ENCODE data around the gene GALNT3.

GALNT3 gene

GRCh38 chr2:165772183-165772582 lies 21.9 kb downstream of the GALNT3 start:
- TF ChIP-seq CTCF (IDR thresholded peaks at IDR 0.05; ENCODE audit: control insufficient read depth, extremely low read depth, insufficient read depth) = no peak
- no peak overlapping the region for H3K4me3 ChIP-seq (ENCODE audit: low read depth, low read length)
- no peak for DNase-seq (ENCODE audit: low read depth)

- H3K4me3 ChIP-seq (ENCODE audit: low read depth, low read length) = no peak overlapping the region
- no peak for DNase-seq (ENCODE audit: low read depth)
- TF ChIP-seq CTCF (IDR thresholded peaks at IDR 0.05; ENCODE audit: control insufficient read depth, extremely low read depth, insufficient read depth) = no peak
Observed at GRCh38 chr2:165766326-165766927, 27.6 kb downstream of the GALNT3 start.

DNA sequence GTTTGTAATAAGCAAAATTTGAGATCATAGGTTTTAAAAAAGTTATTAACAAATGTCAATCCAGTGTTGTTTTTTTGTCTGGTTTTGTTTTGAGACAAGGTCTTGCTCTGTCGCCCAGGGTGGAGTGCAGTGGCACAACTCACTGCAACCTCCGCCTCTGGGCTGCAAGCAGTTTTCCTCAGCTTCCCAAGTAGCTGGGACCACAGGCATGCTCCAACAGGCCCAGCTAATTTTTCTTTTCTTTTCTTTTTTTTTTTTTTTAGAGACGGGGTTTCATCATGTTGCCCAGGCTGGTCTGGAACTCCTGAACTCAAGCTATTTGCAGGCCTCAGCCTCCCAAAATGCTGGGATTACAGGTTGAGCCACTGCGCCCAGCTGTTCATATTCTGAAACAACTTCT lies 31.3 kb downstream of the GALNT3 start:
- DNase-seq (ENCODE audit: low read depth) = no peak

GRCh38 chr2:165757906-165758675 lies 36.0 kb downstream of the GALNT3 start:
- TF ChIP-seq CTCF (IDR thresholded peaks at IDR 0.05; ENCODE audit: control insufficient read depth, extremely low read depth, insufficient read depth) = no peak
- H3K4me3 ChIP-seq (ENCODE audit: low read depth, low read length) = 0 out of 2 replicates have a peak overlapping the region, but pooled peaks have one; percentile 4
- DNase-seq (ENCODE audit: low read depth) = peak; percentile 65

More for the DNA sequence above, 31.3 kb downstream of the GALNT3 start:
- no peak overlapping the region for H3K4me3 ChIP-seq (ENCODE audit: low read depth, low read length)
- no peak for TF ChIP-seq CTCF (IDR thresholded peaks at IDR 0.05; ENCODE audit: control insufficient read depth, extremely low read depth, insufficient read depth)

GRCh38 chr2:165746501-165746900 lies 47.5 kb downstream of the GALNT3 start:
- no peak overlapping the region for H3K4me3 ChIP-seq (ENCODE audit: low read depth, low read length)
- DNase-seq (ENCODE audit: low read depth) = no peak
- TF ChIP-seq CTCF (IDR thresholded peaks at IDR 0.05; ENCODE audit: control insufficient read depth, extremely low read depth, insufficient read depth) = no peak

GRCh38 chr2:165745916-165746315 lies 48.1 kb downstream of the GALNT3 start:
- no peak for DNase-seq (ENCODE audit: low read depth)
- TF ChIP-seq CTCF (IDR thresholded peaks at IDR 0.05; ENCODE audit: control insufficient read depth, extremely low read depth, insufficient read depth) = no peak

More at GRCh38 chr2:165745916-165746315, 48.1 kb downstream of the GALNT3 start:
- no peak overlapping the region for H3K4me3 ChIP-seq (ENCODE audit: low read depth, low read length)
